SK-N-SH (cell line): Measurements from ENCODE around the gene INSRR. TPM values are rescaled to one million over a fixed set of nuclear protein-coding genes. Genes with fewer than 3 reads are reported as not detected.

Experiments
- CTCF ChIA-PET: fragments of 300-600, 350-600 bp; formaldehyde crosslinking; extraction: SDS; loops from one replicate; lab custom pipeline; 2021; lab: Yijun Ruan, JAX
- POLR2A ChIA-PET: fragments of 350-600 bp; sonication (Branson Sonifier 250); formaldehyde crosslinking; extraction: SDS; loops from one replicate; lab custom pipeline; 2020; ENCODE audit warnings: antibody characterized with exemption, inconsistent platforms; lab: Yijun Ruan, JAX
- DNase-seq: peaks from one replicate; pipeline ENCODE4 v3.0.0; 2012
- H2AFZ ChIP-seq: fragments of 200-600 bp; sonication (generic); 2 replicates; pipeline ENCODE4 v1.8.1; 2016; ENCODE audit warnings: antibody characterized with exemption, mild to moderate bottlenecking, low read depth
- H3F3A ChIP-seq: fragments of 200-600 bp; sonication (generic); replicated peaks from 2 replicates; pipeline ENCODE3; 2016; ENCODE audit warnings: antibody characterized with exemption, mild to moderate bottlenecking; ENCODE audit not compliant: insufficient read depth
- H3K27ac ChIP-seq, 2 experiments: fragments of 200-500 bp in 1 of 2; fragments of 200-600 bp in 1 of 2; sonication (Bioruptor generic) in 1 of 2; sonication (generic), shearing (Covaris generic) in 1 of 2; 2 replicates each; pipeline versions ENCODE4 v1.5.1 to v1.6.1; 2014 to 2016; ENCODE audit warnings: low read depth in 2 of 2, inconsistent platforms in 1 of 2, low read length in 1 of 2, mild to moderate bottlenecking in 1 of 2, mixed read lengths in 1 of 2
- H3K27me3 ChIP-seq: fragments of 200-600 bp; sonication (generic), shearing (Covaris generic); 2 replicates; pipeline ENCODE4 v1.6.1; 2016; ENCODE audit warnings: mixed run types; ENCODE audit not compliant: insufficient read depth
- H3K36me3 ChIP-seq, 2 experiments: fragments of 200-500 bp in 1 of 2; fragments of 200-600 bp in 1 of 2; sonication (Bioruptor generic) in 1 of 2; sonication (generic) in 1 of 2; replicated peaks in 1 of 2; 2 replicates each; pipeline versions ENCODE3 to v1.5.1; 2014 to 2016; ENCODE audit warnings: low read length in 1 of 2, mild to moderate bottlenecking in 1 of 2; ENCODE audit not compliant: insufficient read depth in 2 of 2, control insufficient read depth in 1 of 2
- H3K4me1 ChIP-seq, 2 experiments: fragments of 200-500 bp in 1 of 2; fragments of 200-600 bp in 1 of 2; sonication (Bioruptor generic) in 1 of 2; sonication (generic), shearing (Covaris generic) in 1 of 2; 2 replicates each; pipeline versions ENCODE4 v1.5.1 to v1.6.1; 2014 to 2016; ENCODE audit warnings: low read depth in 1 of 2, low read length in 1 of 2, mixed run types in 1 of 2; ENCODE audit not compliant: insufficient read depth in 2 of 2, control insufficient read depth in 1 of 2
- H3K4me2 ChIP-seq: fragments of 200-600 bp; sonication (generic), shearing (Covaris generic); 2 replicates; pipeline ENCODE4 v1.6.1; 2017; ENCODE audit warnings: mixed run types
- H3K4me3 ChIP-seq, 2 experiments: fragments of 200-500 bp in 1 of 2; fragments of 200-600 bp in 1 of 2; sonication (Bioruptor generic) in 1 of 2; sonication (generic), shearing (Covaris generic) in 1 of 2; 2 replicates each; pipeline versions ENCODE4 v1.5.1 to v1.8.1; 2014 to 2016; ENCODE audit warnings: low read depth in 2 of 2, inconsistent platforms in 1 of 2, low read length in 1 of 2, mild to moderate bottlenecking in 1 of 2, mixed read lengths in 1 of 2, moderate library complexity in 1 of 2
- H3K79me2 ChIP-seq: fragments of 200-600 bp; sonication (generic); 2 replicates; pipeline ENCODE4 v1.8.1; 2017; ENCODE audit warnings: mild to moderate bottlenecking; ENCODE audit not compliant: insufficient read depth
- H3K9ac ChIP-seq: fragments of 200-600 bp; sonication (generic); 2 replicates; pipeline ENCODE4 v1.6.1; 2017; ENCODE audit warnings: mixed run types
- H3K9me2 ChIP-seq: fragments of 200-600 bp; sonication (generic); 2 replicates; pipeline ENCODE4 v1.6.1; 2017; ENCODE audit warnings: mixed run types
- H3K9me3 ChIP-seq: fragments of 200-600 bp; sonication (generic); 2 replicates; pipeline ENCODE4 v1.6.1; 2017; ENCODE audit warnings: mixed run types, mild to moderate bottlenecking, moderate library complexity
- H4K20me1 ChIP-seq: fragments of 200-600 bp; sonication (generic); 2 replicates; pipeline ENCODE4 v1.6.1; 2017; ENCODE audit warnings: mild to moderate bottlenecking, mixed run types; ENCODE audit not compliant: insufficient read depth
- ELF1 ChIP-seq: IDR thresholded peaks from 2 replicates; pipeline ENCODE4 v1.4.0; 2012
- EZH2phosphoT487 ChIP-seq: fragments of 200-600 bp; sonication (generic); IDR thresholded peaks from 2 replicates; pipeline ENCODE4 v1.6.1; 2017; ENCODE audit warnings: low read depth, mixed run types, mild to moderate bottlenecking, antibody characterized with exemption, moderate library complexity, borderline replicate concordance
- FOSL2 ChIP-seq: IDR thresholded peaks from 2 replicates; pipeline ENCODE4 v1.4.0; 2012; ENCODE audit warnings: low read depth, mild to moderate bottlenecking, moderate library complexity, borderline replicate concordance
- FOXJ3 ChIP-seq: sonication (generic); formaldehyde crosslinking; IDR thresholded peaks from 2 replicates; pipeline ENCODE4 v1.5.1; 2020; ENCODE audit warnings: mild to moderate bottlenecking, missing genetic modification reagents
- FOXM1 ChIP-seq: IDR thresholded peaks from 2 replicates; pipeline ENCODE4 v1.4.0; 2012; ENCODE audit warnings: low read depth, mild to moderate bottlenecking
- GABPA ChIP-seq: IDR thresholded peaks from 2 replicates; pipeline ENCODE4 v1.4.0; 2012; ENCODE audit warnings: low read depth, mild to moderate bottlenecking
- GATA2 ChIP-seq: sonication (generic); formaldehyde crosslinking; IDR thresholded peaks from 2 replicates; pipeline ENCODE4 v1.5.0; 2020; ENCODE audit warnings: mild to moderate bottlenecking, missing genetic modification reagents
- JUND ChIP-seq: IDR thresholded peaks from 2 replicates; pipeline ENCODE4 v1.4.0; 2012
- MXI1 ChIP-seq: IDR thresholded peaks from 2 replicates; pipeline ENCODE4 v1.6.1; 2012; ENCODE audit warnings: mild to moderate bottlenecking, low read depth, low read length, improper control_type of control experiment
- NRF1 ChIP-seq: IDR thresholded peaks from 2 replicates; pipeline ENCODE4 v1.6.1; 2012; ENCODE audit warnings: low read depth, mild to moderate bottlenecking, low read length
- POLR2AphosphoS5 ChIP-seq: IDR thresholded peaks from 2 replicates; pipeline ENCODE4 v1.6.1; 2012; ENCODE audit warnings: low read depth, low read length
- RAD21 ChIP-seq: IDR thresholded peaks from 2 replicates; pipeline ENCODE4 v1.6.1; 2012; ENCODE audit warnings: mild to moderate bottlenecking, low read length
- RCOR1 ChIP-seq: fragments of 150-350 bp; IDR thresholded peaks from 2 replicates; pipeline ENCODE4 v1.6.1; 2017; ENCODE audit warnings: antibody characterized with exemption, low read length
- TEAD4 ChIP-seq: IDR thresholded peaks from 2 replicates; pipeline ENCODE4 v1.4.0; 2012; ENCODE audit warnings: mild to moderate bottlenecking, borderline replicate concordance; ENCODE audit not compliant: insufficient read depth
- WGBS: methylation state at CpG from one replicate; pipeline ENCODE4 v1.1.6; 2017; ENCODE audit warnings: low lambda C conversion rate; 5-methylcytosine and 5-hydroxymethylcytosine counted together
- polyA plus RNA-seq, 3 experiments: library from polyadenylated mRNA; depleted of rRNA; stranded (reverse); fragments of >200 nt; gene quantifications; 2 replicates each; pipeline ENCODE4 v1.2.3, GENCODE V29; 2012
- TF ChIP-seq, protein P1 (sequence below): fragments of 200-600 bp; sonication (generic); IDR thresholded peaks from 2 replicates; pipeline ENCODE4 v1.6.1; 2017; ENCODE audit warnings: antibody characterized with exemption, mild to moderate bottlenecking, moderate library complexity
- TF ChIP-seq, protein P2 (sequence below): IDR thresholded peaks from 2 replicates; pipeline ENCODE4 v1.6.1; 2012; ENCODE audit warnings: mild to moderate bottlenecking, low read depth, low read length, moderate library complexity
- TF ChIP-seq, protein P3 (sequence below): fragments of 150-350 bp; IDR thresholded peaks from 2 replicates; pipeline ENCODE4 v1.6.1; 2016; ENCODE audit warnings: mild to moderate bottlenecking, low read depth, low read length
- TF ChIP-seq, protein P4 (sequence below): IDR thresholded peaks from 2 replicates; pipeline ENCODE4 v1.4.0; 2012; ENCODE audit warnings: low read depth, borderline replicate concordance

The INSRR gene
- polyA plus RNA-seq, 1 of the 3 experiments (the other 2 are of a cell fraction): 0.20 TPM

DNA sequence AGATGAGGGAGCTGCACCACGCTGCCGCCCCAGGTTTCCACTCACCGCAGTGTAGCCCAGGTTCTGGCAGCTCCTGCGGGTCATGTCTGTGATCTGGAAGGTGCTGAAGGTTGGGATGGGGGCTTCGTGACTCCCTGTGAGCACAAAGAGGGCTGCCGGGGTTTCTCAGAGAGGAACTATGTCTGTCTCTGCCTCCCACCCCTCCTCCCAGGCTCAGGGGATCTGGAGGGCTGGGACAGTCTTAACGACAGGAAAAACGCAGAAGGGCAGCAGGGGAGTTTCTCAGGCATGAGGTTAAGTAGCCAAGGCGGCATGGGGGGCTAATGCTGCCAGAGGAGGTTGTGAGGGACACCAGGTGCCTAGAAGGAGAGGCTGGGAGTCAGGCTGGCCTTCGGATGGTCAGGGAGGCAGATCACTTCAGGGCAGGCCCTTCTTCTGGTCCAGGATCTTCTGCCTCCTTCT lies 42.9 kb downstream of the INSRR start:
- no peaks in the 10 kb centered on the region for H3K27me3 ChIP-seq
- no peaks in the 10 kb centered on the region for H3K9me2 ChIP-seq
- H2AFZ ChIP-seq: no peak overlapping the region
- no peak overlapping the region for H3K9ac ChIP-seq
- H3K4me3 ChIP-seq: no peak overlapping the region
- 84% methylated on average over 8 of the region's 10 CpGs for WGBS
- 0 out of 2 replicates have a peak overlapping the region, but pooled peaks have one; percentile 20 for H3K4me2 ChIP-seq
- no peak for DNase-seq
- no peaks in the 10 kb centered on the region for H4K20me1 ChIP-seq
- H3K36me3 ChIP-seq: no peaks in the 10 kb centered on the region
- TF ChIP-seq GABPA (no peak), POLR2AphosphoS5 (no peak)
- H3K79me2 ChIP-seq: no peaks in the 10 kb centered on the region
- peaks cover 15 to 26% of the 10 kb centered on the region in 2 experiments for H3K4me1 ChIP-seq
- H3K27ac ChIP-seq: peak overlapping the region in 1 of 2 experiments; percentile 61; a peak in 3 of 4 replicates
- no peaks in the 10 kb centered on the region for H3F3A ChIP-seq
- POLR2A ChIA-PET: interaction anchor here (0.9 kb wide), 1 partner anchor 23 kb away, joined by 4 read pairs; no protein-coding TSS in a partner anchor
- H3K9me3 ChIP-seq: no peaks in the 10 kb centered on the region
- CTCF ChIA-PET: interaction anchor here (0.7 to 5.5 kb wide), 7 partner anchors 9 to 156 kb away, joined by 3 to 27 read pairs (median 9); partner anchors contain the start of genes INSRR and NTRK1

DNA sequence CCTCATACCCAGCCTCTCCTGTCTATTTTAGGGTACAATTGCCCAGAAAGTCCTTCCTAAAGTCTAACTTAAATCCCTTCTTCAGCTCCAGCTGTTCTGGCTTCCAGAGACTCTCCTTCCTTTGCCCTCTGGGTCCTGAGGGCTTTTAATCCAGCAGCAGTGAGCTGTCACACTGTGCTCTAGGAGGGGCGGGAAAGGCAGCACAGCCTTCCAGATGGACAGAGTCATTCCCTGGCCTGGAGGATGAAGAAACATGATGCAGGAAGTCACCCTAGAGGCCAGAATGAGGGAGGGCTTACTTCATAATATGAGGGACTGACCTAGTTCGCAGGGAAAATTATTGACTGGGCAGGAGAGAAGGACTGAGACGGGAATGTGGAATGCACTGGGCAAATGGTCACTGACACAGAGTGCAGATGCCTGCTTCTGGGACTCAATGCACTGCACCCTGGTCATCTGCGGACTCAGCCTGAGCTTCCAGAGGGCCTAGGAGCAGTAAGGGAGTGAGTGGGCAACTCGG lies 43.5 kb downstream of the INSRR start:
- H3K9me2 ChIP-seq: no peaks in the 10 kb centered on the region
- H3K9me3 ChIP-seq: no peaks in the 10 kb centered on the region
- H3K36me3 ChIP-seq: no peaks in the 10 kb centered on the region
- ChIA-PET CTCF (interaction anchor here (0.7 to 5.5 kb wide), 8 partner anchors 10 to 156 kb away, joined by 3 to 27 read pairs (median 7); partner anchors contain the start of genes INSRR and NTRK1), POLR2A (interaction anchor here (0.8 to 0.9 kb wide), 3 partner anchors 13 to 45 kb away, joined by 3 to 4 read pairs (median 3); no protein-coding TSS in a partner anchor)
- H3K79me2 ChIP-seq: no peaks in the 10 kb centered on the region
- peak; percentile 85 for DNase-seq
- H3K4me2 ChIP-seq: peak overlapping the region; percentile 20; the same call in 1 of the 2 replicates
- no peaks in the 10 kb centered on the region for H3F3A ChIP-seq
- peak overlapping the region in 1 of 2 experiments; percentile 61; a peak in 3 of 4 replicates for H3K27ac ChIP-seq
- no peak overlapping the region for H2AFZ ChIP-seq
- no peaks in the 10 kb centered on the region for H3K27me3 ChIP-seq
- peaks cover 15 to 26% of the 10 kb centered on the region in 2 experiments for H3K4me1 ChIP-seq
- no peak overlapping the region for H3K4me3 ChIP-seq
- WGBS: 53% methylated on average over 5 of the region's 5 CpGs
- H3K9ac ChIP-seq: no peak overlapping the region
- no peaks in the 10 kb centered on the region for H4K20me1 ChIP-seq
- TF ChIP-seq, protein P1, sequence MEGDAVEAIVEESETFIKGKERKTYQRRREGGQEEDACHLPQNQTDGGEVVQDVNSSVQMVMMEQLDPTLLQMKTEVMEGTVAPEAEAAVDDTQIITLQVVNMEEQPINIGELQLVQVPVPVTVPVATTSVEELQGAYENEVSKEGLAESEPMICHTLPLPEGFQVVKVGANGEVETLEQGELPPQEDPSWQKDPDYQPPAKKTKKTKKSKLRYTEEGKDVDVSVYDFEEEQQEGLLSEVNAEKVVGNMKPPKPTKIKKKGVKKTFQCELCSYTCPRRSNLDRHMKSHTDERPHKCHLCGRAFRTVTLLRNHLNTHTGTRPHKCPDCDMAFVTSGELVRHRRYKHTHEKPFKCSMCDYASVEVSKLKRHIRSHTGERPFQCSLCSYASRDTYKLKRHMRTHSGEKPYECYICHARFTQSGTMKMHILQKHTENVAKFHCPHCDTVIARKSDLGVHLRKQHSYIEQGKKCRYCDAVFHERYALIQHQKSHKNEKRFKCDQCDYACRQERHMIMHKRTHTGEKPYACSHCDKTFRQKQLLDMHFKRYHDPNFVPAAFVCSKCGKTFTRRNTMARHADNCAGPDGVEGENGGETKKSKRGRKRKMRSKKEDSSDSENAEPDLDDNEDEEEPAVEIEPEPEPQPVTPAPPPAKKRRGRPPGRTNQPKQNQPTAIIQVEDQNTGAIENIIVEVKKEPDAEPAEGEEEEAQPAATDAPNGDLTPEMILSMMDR: peak; percentile 13; the same call in 1 of the 2 replicates
- TF ChIP-seq RAD21 (0 out of 2 replicates have a peak, but pooled peaks have one; percentile 22), GATA2 (CRISPR knock-in tag) (no peak), POLR2AphosphoS5 (no peak), FOXM1 (no peak), FOXJ3 (CRISPR knock-in tag) (0 out of 2 replicates have a peak, but pooled peaks have one; percentile 25), RCOR1 (peak; percentile 54; the same call in 1 of the 2 replicates), TEAD4 (no peak), EZH2phosphoT487 (no peak), JUND (no peak), FOSL2 (no peak), NRF1 (no peak), ELF1 (no peak), MXI1 (peak; percentile 72; the same call in 1 of the 2 replicates)
- TF ChIP-seq, protein P2, sequence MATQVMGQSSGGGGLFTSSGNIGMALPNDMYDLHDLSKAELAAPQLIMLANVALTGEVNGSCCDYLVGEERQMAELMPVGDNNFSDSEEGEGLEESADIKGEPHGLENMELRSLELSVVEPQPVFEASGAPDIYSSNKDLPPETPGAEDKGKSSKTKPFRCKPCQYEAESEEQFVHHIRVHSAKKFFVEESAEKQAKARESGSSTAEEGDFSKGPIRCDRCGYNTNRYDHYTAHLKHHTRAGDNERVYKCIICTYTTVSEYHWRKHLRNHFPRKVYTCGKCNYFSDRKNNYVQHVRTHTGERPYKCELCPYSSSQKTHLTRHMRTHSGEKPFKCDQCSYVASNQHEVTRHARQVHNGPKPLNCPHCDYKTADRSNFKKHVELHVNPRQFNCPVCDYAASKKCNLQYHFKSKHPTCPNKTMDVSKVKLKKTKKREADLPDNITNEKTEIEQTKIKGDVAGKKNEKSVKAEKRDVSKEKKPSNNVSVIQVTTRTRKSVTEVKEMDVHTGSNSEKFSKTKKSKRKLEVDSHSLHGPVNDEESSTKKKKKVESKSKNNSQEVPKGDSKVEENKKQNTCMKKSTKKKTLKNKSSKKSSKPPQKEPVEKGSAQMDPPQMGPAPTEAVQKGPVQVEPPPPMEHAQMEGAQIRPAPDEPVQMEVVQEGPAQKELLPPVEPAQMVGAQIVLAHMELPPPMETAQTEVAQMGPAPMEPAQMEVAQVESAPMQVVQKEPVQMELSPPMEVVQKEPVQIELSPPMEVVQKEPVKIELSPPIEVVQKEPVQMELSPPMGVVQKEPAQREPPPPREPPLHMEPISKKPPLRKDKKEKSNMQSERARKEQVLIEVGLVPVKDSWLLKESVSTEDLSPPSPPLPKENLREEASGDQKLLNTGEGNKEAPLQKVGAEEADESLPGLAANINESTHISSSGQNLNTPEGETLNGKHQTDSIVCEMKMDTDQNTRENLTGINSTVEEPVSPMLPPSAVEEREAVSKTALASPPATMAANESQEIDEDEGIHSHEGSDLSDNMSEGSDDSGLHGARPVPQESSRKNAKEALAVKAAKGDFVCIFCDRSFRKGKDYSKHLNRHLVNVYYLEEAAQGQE: no peak
- TF ChIP-seq, protein P3, sequence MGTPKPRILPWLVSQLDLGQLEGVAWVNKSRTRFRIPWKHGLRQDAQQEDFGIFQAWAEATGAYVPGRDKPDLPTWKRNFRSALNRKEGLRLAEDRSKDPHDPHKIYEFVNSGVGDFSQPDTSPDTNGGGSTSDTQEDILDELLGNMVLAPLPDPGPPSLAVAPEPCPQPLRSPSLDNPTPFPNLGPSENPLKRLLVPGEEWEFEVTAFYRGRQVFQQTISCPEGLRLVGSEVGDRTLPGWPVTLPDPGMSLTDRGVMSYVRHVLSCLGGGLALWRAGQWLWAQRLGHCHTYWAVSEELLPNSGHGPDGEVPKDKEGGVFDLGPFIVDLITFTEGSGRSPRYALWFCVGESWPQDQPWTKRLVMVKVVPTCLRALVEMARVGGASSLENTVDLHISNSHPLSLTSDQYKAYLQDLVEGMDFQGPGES: no peak
- TF ChIP-seq, protein P4, sequence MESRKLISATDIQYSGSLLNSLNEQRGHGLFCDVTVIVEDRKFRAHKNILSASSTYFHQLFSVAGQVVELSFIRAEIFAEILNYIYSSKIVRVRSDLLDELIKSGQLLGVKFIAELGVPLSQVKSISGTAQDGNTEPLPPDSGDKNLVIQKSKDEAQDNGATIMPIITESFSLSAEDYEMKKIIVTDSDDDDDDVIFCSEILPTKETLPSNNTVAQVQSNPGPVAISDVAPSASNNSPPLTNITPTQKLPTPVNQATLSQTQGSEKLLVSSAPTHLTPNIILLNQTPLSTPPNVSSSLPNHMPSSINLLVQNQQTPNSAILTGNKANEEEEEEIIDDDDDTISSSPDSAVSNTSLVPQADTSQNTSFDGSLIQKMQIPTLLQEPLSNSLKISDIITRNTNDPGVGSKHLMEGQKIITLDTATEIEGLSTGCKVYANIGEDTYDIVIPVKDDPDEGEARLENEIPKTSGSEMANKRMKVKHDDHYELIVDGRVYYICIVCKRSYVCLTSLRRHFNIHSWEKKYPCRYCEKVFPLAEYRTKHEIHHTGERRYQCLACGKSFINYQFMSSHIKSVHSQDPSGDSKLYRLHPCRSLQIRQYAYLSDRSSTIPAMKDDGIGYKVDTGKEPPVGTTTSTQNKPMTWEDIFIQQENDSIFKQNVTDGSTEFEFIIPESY: no peak
